ENCODE data around the gene GDF3.
"Not testable (repeated sequence)": the region's sequence is repeated elsewhere in the genome, so short reads cannot be mapped to it uniquely, and the experiment has no call there.

Gene GDF3

GRCh38 chr12:7695566-7696197 lies at the start of gene GDF3:
Gene GDF3, minus strand, starts transcription at chr12:7695775. Its CDS starts 47 bp downstream, at chr12:7695728.
- no peaks in the 10 kb centered on the region for H3K27me3 ChIP-seq (ENCODE audit: insufficient read depth, insufficient read length)
- no peak for TF ChIP-seq YY1 (IDR thresholded peaks at IDR 0.05; ENCODE audit: insufficient read depth, insufficient read length)
- no peak for TF ChIP-seq SUZ12 (IDR thresholded peaks at IDR 0.05; ENCODE audit: extremely low read depth, insufficient read depth, insufficient read length)
- no peak for TF ChIP-seq ZNF274 (IDR thresholded peaks at IDR 0.05; ENCODE audit: low read depth, low read length)
- peaks cover 3% of the 10 kb centered on the region for H3K4me1 ChIP-seq (ENCODE audit: insufficient read depth, insufficient read length)
- H3K36me3 ChIP-seq (ENCODE audit: insufficient read depth, insufficient read length, low read length), result no peaks in the 10 kb centered on the region
- H3K9me3 ChIP-seq (ENCODE audit: insufficient read depth, low read length), result no peaks in the 10 kb centered on the region
- DNase-seq (ENCODE audit: low read depth, low spot score), result peak; percentile 70
- no peak within 1 kb of the TSS for H3K4me3 ChIP-seq (ENCODE audit: insufficient read length, low read depth)
- peak within 1 kb of the TSS; percentile 37 for H3K9ac ChIP-seq (ENCODE audit: insufficient read length, low read depth)

GRCh38 chr12:7732993-7733392 lies 37.4 kb upstream of the GDF3 start:
- Histone ChIP-seq H3K27me3 (ENCODE audit: insufficient read depth, insufficient read length) (no peaks in the 10 kb centered on the region), H3K36me3 (ENCODE audit: insufficient read depth, insufficient read length, low read length) (no peaks in the 10 kb centered on the region), H3K4me1 (ENCODE audit: insufficient read depth, insufficient read length) (no peaks in the 10 kb centered on the region), H3K9ac (ENCODE audit: insufficient read length, low read depth) (no peak overlapping the region), H3K4me3 (ENCODE audit: insufficient read length, low read depth) (no peak overlapping the region), H3K9me3 (ENCODE audit: insufficient read depth, low read length) (no peaks in the 10 kb centered on the region)
- DNase-seq (ENCODE audit: low read depth, low spot score), result no peak
- no peak for TF ChIP-seq ZNF274 (IDR thresholded peaks at IDR 0.05; ENCODE audit: low read depth, low read length)
- TF ChIP-seq SUZ12 (IDR thresholded peaks at IDR 0.05; ENCODE audit: extremely low read depth, insufficient read depth, insufficient read length), result no peak
- no peak for TF ChIP-seq YY1 (IDR thresholded peaks at IDR 0.05; ENCODE audit: insufficient read depth, insufficient read length)

- TF ChIP-seq SUZ12 (IDR thresholded peaks at IDR 0.05; ENCODE audit: extremely low read depth, insufficient read depth, insufficient read length) (no peak), YY1 (IDR thresholded peaks at IDR 0.05; ENCODE audit: insufficient read depth, insufficient read length) (no peak), ZNF274 (IDR thresholded peaks at IDR 0.05; ENCODE audit: low read depth, low read length) (no peak)
- no peak for DNase-seq (ENCODE audit: low read depth, low spot score)
- no peaks in the 10 kb centered on the region for H3K27me3 ChIP-seq (ENCODE audit: insufficient read depth, insufficient read length)
- no peaks in the 10 kb centered on the region for H3K9me3 ChIP-seq (ENCODE audit: insufficient read depth, low read length)
- no peaks in the 10 kb centered on the region for H3K4me1 ChIP-seq (ENCODE audit: insufficient read depth, insufficient read length)
- no peak overlapping the region for H3K9ac ChIP-seq (ENCODE audit: insufficient read length, low read depth)
- H3K4me3 ChIP-seq (ENCODE audit: insufficient read length, low read depth), result no peak overlapping the region
- H3K36me3 ChIP-seq (ENCODE audit: insufficient read depth, insufficient read length, low read length), result no peaks in the 10 kb centered on the region
These were observed 35.9 kb upstream of the GDF3 start for GRCh38 chr12:7731486-7731885.

- not testable (repeated sequence) for H3K9ac ChIP-seq (ENCODE audit: insufficient read length, low read depth); H3K36me3 ChIP-seq (ENCODE audit: insufficient read depth, insufficient read length, low read length); H3K4me1 ChIP-seq (ENCODE audit: insufficient read depth, insufficient read length); H3K4me3 ChIP-seq (ENCODE audit: insufficient read length, low read depth); H3K9me3 ChIP-seq (ENCODE audit: insufficient read depth, low read length); H3K27me3 ChIP-seq (ENCODE audit: insufficient read depth, insufficient read length); DNase-seq (ENCODE audit: low read depth, low spot score)
These were observed 35.4 kb upstream of the GDF3 start for GRCh38 chr12:7730984-7731383.

GRCh38 chr12:7729746-7730145 lies 34.2 kb upstream of the GDF3 start:
- Histone ChIP-seq H3K4me3 (ENCODE audit: insufficient read length, low read depth) (no peak overlapping the region), H3K9ac (ENCODE audit: insufficient read length, low read depth) (no peak overlapping the region), H3K9me3 (ENCODE audit: insufficient read depth, low read length) (no peaks in the 10 kb centered on the region; the same call in 1 of the 2 replicates), H3K36me3 (ENCODE audit: insufficient read depth, insufficient read length, low read length) (no peaks in the 10 kb centered on the region), H3K27me3 (ENCODE audit: insufficient read depth, insufficient read length) (no peaks in the 10 kb centered on the region), H3K4me1 (ENCODE audit: insufficient read depth, insufficient read length) (no peaks in the 10 kb centered on the region)
- TF ChIP-seq SUZ12 (IDR thresholded peaks at IDR 0.05; ENCODE audit: extremely low read depth, insufficient read depth, insufficient read length) (no peak), ZNF274 (IDR thresholded peaks at IDR 0.05; ENCODE audit: low read depth, low read length) (no peak), YY1 (IDR thresholded peaks at IDR 0.05; ENCODE audit: insufficient read depth, insufficient read length) (no peak)
- no peak for DNase-seq (ENCODE audit: low read depth, low spot score)

GRCh38 chr12:7723926-7724325 lies 28.4 kb upstream of the GDF3 start:
- no peaks in the 10 kb centered on the region for H3K27me3 ChIP-seq (ENCODE audit: insufficient read depth, insufficient read length)
- no peaks in the 10 kb centered on the region for H3K36me3 ChIP-seq (ENCODE audit: insufficient read depth, insufficient read length, low read length)
- no peak overlapping the region for H3K9ac ChIP-seq (ENCODE audit: insufficient read length, low read depth)
- no peaks in the 10 kb centered on the region for H3K4me1 ChIP-seq (ENCODE audit: insufficient read depth, insufficient read length)
- DNase-seq (ENCODE audit: low read depth, low spot score), result no peak
- H3K9me3 ChIP-seq (ENCODE audit: insufficient read depth, low read length), result no peaks in the 10 kb centered on the region; the same call in 1 of the 2 replicates
- H3K4me3 ChIP-seq (ENCODE audit: insufficient read length, low read depth), result no peak overlapping the region
- TF ChIP-seq ZNF274 (IDR thresholded peaks at IDR 0.05; ENCODE audit: low read depth, low read length) (no peak), YY1 (IDR thresholded peaks at IDR 0.05; ENCODE audit: insufficient read depth, insufficient read length) (no peak), SUZ12 (IDR thresholded peaks at IDR 0.05; ENCODE audit: extremely low read depth, insufficient read depth, insufficient read length) (no peak)

GRCh38 chr12:7719946-7720730 lies 24.6 kb upstream of the GDF3 start:
- Histone ChIP-seq H3K9me3 (ENCODE audit: insufficient read depth, low read length) (no peaks in the 10 kb centered on the region), H3K36me3 (ENCODE audit: insufficient read depth, insufficient read length, low read length) (no peaks in the 10 kb centered on the region), H3K4me1 (ENCODE audit: insufficient read depth, insufficient read length) (peaks cover 5% of the 10 kb centered on the region), H3K9ac (ENCODE audit: insufficient read length, low read depth) (no peak overlapping the region), H3K4me3 (ENCODE audit: insufficient read length, low read depth) (no peak overlapping the region), H3K27me3 (ENCODE audit: insufficient read depth, insufficient read length) (no peaks in the 10 kb centered on the region)
- no peak for DNase-seq (ENCODE audit: low read depth, low spot score)
- no peak for TF ChIP-seq YY1 (IDR thresholded peaks at IDR 0.05; ENCODE audit: insufficient read depth, insufficient read length)
- no peak for TF ChIP-seq ZNF274 (IDR thresholded peaks at IDR 0.05; ENCODE audit: low read depth, low read length)
- no peak for TF ChIP-seq SUZ12 (IDR thresholded peaks at IDR 0.05; ENCODE audit: extremely low read depth, insufficient read depth, insufficient read length)
